GM12801 (cell line): ENCODE data around the gene CCDC66.
A peak's percentile ranks its signal among the peaks of the same experiment; 100 is the strongest.

Source experiments
- CTCF ChIP-seq: IDR thresholded peaks from one replicate; pipeline ENCODE4 v1.5.1; 2011; ENCODE audit warnings: control low read depth; ENCODE audit not compliant: insufficient read length; ENCODE audit errors: extremely low read depth

CCDC66 gene

GRCh38 chr3:56556908-56557830 lies at the start of gene CCDC66:
TSS of gene CCDC66 (plus strand) at chr3:56557175. CDS start at chr3:56557243, 68 bp downstream.
- peak; percentile 55 for TF ChIP-seq CTCF

- TF ChIP-seq CTCF: no peak
These were observed 37.3 kb upstream of the CCDC66 start for GRCh38 chr3:56519641-56520040.

GRCh38 chr3:56522374-56522773 lies 34.6 kb upstream of the CCDC66 start:
- TF ChIP-seq CTCF: no peak

GRCh38 chr3:56525291-56525690 lies 31.7 kb upstream of the CCDC66 start:
- no peak for TF ChIP-seq CTCF

- TF ChIP-seq CTCF: no peak
These were observed 20.2 kb upstream of the CCDC66 start for GRCh38 chr3:56536735-56537134.

GRCh38 chr3:56547486-56547885 lies 9.5 kb upstream of the CCDC66 start:
- no peak for TF ChIP-seq CTCF

GRCh38 chr3:56557831-56558170 lies 826 bp downstream of the CCDC66 start:
- TF ChIP-seq CTCF: no peak
